ENCODE results near the gene PPM1L.
A peak's percentile ranks its signal among the peaks of the same experiment; 100 is the strongest.

Gene PPM1L

GRCh38 chr3:160929595-160929994, 173.6 kb downstream of the PPM1L start:
- CTCF ChIA-PET, result interaction anchor here (0.6 to 1.2 kb wide), 3 partner anchors 10 to 967 kb away, joined by 4 to 5 read pairs (median 4); no protein-coding TSS in a partner anchor
- no peak overlapping the region for H3K27ac ChIP-seq

GRCh38 chr3:160931474-160931873, 175.4 kb downstream of the PPM1L start:
- ChIA-PET CTCF (interaction anchor here (0.7 to 1.1 kb wide), 2 partner anchors 10 to 245 kb away, joined by 3 to 4 read pairs; no protein-coding TSS in a partner anchor), POLR2A (ENCODE audit: low non-redundant PET) (no interaction called here)
- no peak for DNase-seq (ENCODE audit: low spot score)
- no peak for TF ChIP-seq CTCF (conservative IDR thresholded peaks at IDR 0.05; ENCODE audit: low read depth)
- no peak overlapping the region for H3K27ac ChIP-seq

More at GRCh38 chr3:160929595-160929994, 173.6 kb downstream of the PPM1L start:
- POLR2A ChIA-PET (ENCODE audit: low non-redundant PET), result no interaction called here
- no peak for DNase-seq (ENCODE audit: low spot score)
- no peak for TF ChIP-seq CTCF (conservative IDR thresholded peaks at IDR 0.05; ENCODE audit: low read depth)

GRCh38 chr3:160935413-160936095, 179.5 kb downstream of the PPM1L start:
- no peak overlapping the region for H3K27ac ChIP-seq
- ChIA-PET CTCF (interaction anchor here (0.5 kb wide), 1 partner anchor 113 kb away, joined by 3 read pairs; no protein-coding TSS in a partner anchor), POLR2A (ENCODE audit: low non-redundant PET) (no interaction called here)
- TF ChIP-seq CTCF (conservative IDR thresholded peaks at IDR 0.05; ENCODE audit: low read depth), result no peak
- DNase-seq (ENCODE audit: low spot score), result no peak

- no peak overlapping the region for H3K27ac ChIP-seq
- CTCF ChIA-PET, result interaction anchor here (0.6 to 1.0 kb wide), 5 partner anchors 84 to 481 kb away, joined by 3 to 10 read pairs (median 3); no protein-coding TSS in a partner anchor
- peak; percentile 82 for TF ChIP-seq CTCF (conservative IDR thresholded peaks at IDR 0.05; ENCODE audit: low read depth)
- POLR2A ChIA-PET (ENCODE audit: low non-redundant PET), result no interaction called here
- peak; percentile 38 for DNase-seq (ENCODE audit: low spot score)
Measured at GRCh38 chr3:160941885-160942494, 186.0 kb downstream of the PPM1L start.

GRCh38 chr3:160943996-160944395, 188.0 kb downstream of the PPM1L start:
- POLR2A ChIA-PET (ENCODE audit: low non-redundant PET), result no interaction called here
- no peak for DNase-seq (ENCODE audit: low spot score)
- CTCF ChIA-PET, result interaction anchor here (0.7 to 1.4 kb wide), 3 partner anchors 13 to 492 kb away, joined by 3 to 5 read pairs (median 3); no protein-coding TSS in a partner anchor
- no peak for TF ChIP-seq CTCF (conservative IDR thresholded peaks at IDR 0.05; ENCODE audit: low read depth)
- no peak overlapping the region for H3K27ac ChIP-seq

- ChIA-PET CTCF (interaction anchor here (0.7 kb wide), 1 partner anchor 1343 kb away, joined by 3 read pairs; no protein-coding TSS in a partner anchor), POLR2A (ENCODE audit: low non-redundant PET) (no interaction called here)
- H3K27ac ChIP-seq, result no peak overlapping the region
Measured at GRCh38 chr3:160945336-160945735, 189.3 kb downstream of the PPM1L start.

More at GRCh38 chr3:160945336-160945735, 189.3 kb downstream of the PPM1L start:
- no peak for DNase-seq (ENCODE audit: low spot score)
- TF ChIP-seq CTCF (conservative IDR thresholded peaks at IDR 0.05; ENCODE audit: low read depth), result no peak

All from RWPE1 (cell line).